Testis (tissue), 3 donors: Measurements from ENCODE around the gene EHD4. TPM values are rescaled to one million over a fixed set of nuclear protein-coding genes. Genes with fewer than 3 reads are reported as not detected.

Source experiments
- DNase-seq: peaks from one replicate; pipeline ENCODE4 v3.0.0-alpha.2; 2019
- H3K27ac ChIP-seq, 2 donors: fragments of 200-600 bp; sonication (generic); one replicate each; pipeline ENCODE4 v1.5.1; 2019
- H3K27me3 ChIP-seq: fragments of 200-600 bp; sonication (generic); one replicate; pipeline ENCODE4 v1.5.1; 2019
- H3K36me3 ChIP-seq: fragments of 200-600 bp; sonication (generic); one replicate; pipeline ENCODE4 v1.5.1; 2017; ENCODE audit warnings: low read depth; ENCODE audit errors: missing control alignments
- H3K4me1 ChIP-seq: fragments of 200-600 bp; sonication (generic); one replicate; pipeline ENCODE4 v1.5.1; 2019
- H3K4me3 ChIP-seq, 2 donors: fragments of 200-600 bp; sonication (generic); one replicate each; pipeline ENCODE4 v1.5.1; 2017 to 2019
- H3K9me3 ChIP-seq: fragments of 200-600 bp; sonication (generic); one replicate; pipeline ENCODE4 v1.5.1; 2017
- POLR2A ChIP-seq: fragments of 450-650 bp; IDR thresholded peaks from one replicate; pipeline ENCODE4 v1.6.1; 2017; ENCODE audit warnings: antibody characterized with exemption, mild to moderate bottlenecking, moderate library complexity
- WGBS, 2 donors: methylation state at CpG; one replicate each; pipeline ENCODE4 v1.1.5; 2018; 5-methylcytosine and 5-hydroxymethylcytosine counted together
- intact Hi-C: fragments of 100-400 bp; cut with DNase I; formaldehyde crosslinking; loops from one replicate; pipeline ENCODE4 v1.15.1; 2023; ENCODE audit warnings: low total_unique reads
- polyA plus RNA-seq: library from polyadenylated mRNA; stranded (reverse); fragments of 350-450 nt; fragmentation: Illumina TruSeq; extraction: RNeasy Lipid Tissue Mini Kit (QIAGEN cat#74804); gene quantifications from one replicate; pipeline ENCODE4 v1.2.3, GENCODE V29; 2014; ENCODE audit warnings: low read depth, low replicate concordance; ENCODE audit not compliant: insufficient read depth
- total RNA-seq, 2 donors: library from RNA; depleted of rRNA; stranded (reverse); fragments of >200 nt; gene quantifications; one replicate each; pipeline ENCODE4 v1.2.3, GENCODE V29; 2016
- TF ChIP-seq, protein P1 (sequence below), 3 experiments: fragments of 450-650 bp in 2 of 3; fragments of 200-600 bp in 1 of 3; sonication (generic) in 1 of 3; IDR thresholded peaks; one replicate each; pipeline ENCODE4 v1.5.1; 2016 to 2019; ENCODE audit warnings: antibody characterized with exemption in 3 of 3, mild to moderate bottlenecking in 2 of 3, moderate library complexity in 1 of 3

Gene EHD4
- total and polyA plus RNA-seq, 3 donors from 2014 or later = 8.0 to 10.2 (median 9.4) TPM

DNA sequence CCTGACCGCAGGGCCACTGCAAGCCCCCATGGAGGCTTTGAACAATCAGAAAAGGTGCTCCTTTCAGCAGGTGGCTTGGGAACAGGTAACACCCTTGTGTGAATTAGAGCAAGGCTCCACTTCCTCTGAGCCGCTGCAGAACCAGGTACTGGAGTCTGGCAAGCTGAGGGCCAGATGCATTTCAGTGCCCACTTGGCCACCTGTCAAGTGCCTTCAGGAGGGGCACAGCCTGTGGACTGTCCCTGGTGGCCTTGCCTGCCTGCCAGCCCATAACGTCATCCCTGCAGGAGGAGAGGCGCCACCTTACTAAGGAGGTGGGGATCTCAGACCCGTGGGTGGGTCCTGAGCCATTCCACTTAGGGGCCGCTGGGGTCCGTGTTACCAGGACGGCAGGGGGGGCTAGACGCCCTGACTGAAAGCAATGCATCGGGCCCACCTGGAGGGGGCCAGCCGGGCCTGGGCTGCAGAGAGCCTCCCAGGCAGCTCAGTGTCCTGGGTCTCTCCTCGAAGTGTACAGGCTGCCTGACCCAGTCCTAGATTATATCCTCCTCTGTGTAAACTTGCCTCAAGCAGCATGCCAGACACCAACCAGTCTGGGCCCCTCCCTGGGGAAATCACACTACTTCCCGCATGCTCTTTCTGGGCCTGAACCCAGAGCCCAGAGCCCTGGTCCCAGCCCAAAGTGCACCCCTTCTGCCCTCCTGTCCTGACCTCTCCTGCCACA is 94.6 kb downstream of the EHD4 start:
- 62 to 80% methylated on average over 12 to 13 of the region's 13 CpGs for WGBS, 2 donors
- intact Hi-C loops = no loop called here
- no peak overlapping the region for H3K4me3 ChIP-seq

DNA sequence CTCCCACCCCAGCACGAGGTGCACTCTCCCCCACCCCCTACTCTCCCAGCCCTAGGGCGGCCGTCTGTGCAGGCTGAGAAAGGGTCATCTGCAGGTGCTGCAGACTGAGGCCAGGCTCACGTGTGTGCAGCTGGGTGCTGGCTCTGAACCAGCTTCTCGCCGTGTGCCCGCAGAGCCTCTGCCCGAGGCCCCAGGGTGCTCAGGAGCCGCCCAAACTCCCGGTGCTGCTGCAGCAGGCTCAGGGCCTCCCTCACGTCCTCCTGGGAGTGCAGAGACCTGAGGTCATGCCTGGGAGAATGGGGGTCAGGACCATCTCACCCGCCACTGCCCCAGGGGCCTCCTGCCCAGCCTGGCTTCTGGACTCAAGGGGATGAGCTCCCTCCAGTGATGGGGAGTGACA is 95.7 kb downstream of the EHD4 start:
- Histone ChIP-seq H3K27ac (no peak overlapping the region), H3K36me3 (no peaks in the 10 kb centered on the region), H3K9me3 (no peaks in the 10 kb centered on the region), H3K27me3 (no peaks in the 10 kb centered on the region), H3K4me3 (no peak overlapping the region), H3K4me1 (no peaks in the 10 kb centered on the region)
- WGBS, 2 donors = 60 to 65% methylated on average over 1 to 12 of the region's 12 CpGs
- no peak for TF ChIP-seq POLR2A
- TF ChIP-seq, protein P1, sequence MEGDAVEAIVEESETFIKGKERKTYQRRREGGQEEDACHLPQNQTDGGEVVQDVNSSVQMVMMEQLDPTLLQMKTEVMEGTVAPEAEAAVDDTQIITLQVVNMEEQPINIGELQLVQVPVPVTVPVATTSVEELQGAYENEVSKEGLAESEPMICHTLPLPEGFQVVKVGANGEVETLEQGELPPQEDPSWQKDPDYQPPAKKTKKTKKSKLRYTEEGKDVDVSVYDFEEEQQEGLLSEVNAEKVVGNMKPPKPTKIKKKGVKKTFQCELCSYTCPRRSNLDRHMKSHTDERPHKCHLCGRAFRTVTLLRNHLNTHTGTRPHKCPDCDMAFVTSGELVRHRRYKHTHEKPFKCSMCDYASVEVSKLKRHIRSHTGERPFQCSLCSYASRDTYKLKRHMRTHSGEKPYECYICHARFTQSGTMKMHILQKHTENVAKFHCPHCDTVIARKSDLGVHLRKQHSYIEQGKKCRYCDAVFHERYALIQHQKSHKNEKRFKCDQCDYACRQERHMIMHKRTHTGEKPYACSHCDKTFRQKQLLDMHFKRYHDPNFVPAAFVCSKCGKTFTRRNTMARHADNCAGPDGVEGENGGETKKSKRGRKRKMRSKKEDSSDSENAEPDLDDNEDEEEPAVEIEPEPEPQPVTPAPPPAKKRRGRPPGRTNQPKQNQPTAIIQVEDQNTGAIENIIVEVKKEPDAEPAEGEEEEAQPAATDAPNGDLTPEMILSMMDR (IDR thresholded peaks at IDR 0.05) = no peak
- DNase-seq = no peak
- intact Hi-C loops = no loop called here

More for the DNA sequence above, 94.6 kb downstream of the EHD4 start:
- no peaks in the 10 kb centered on the region for H3K36me3 ChIP-seq
- no peak for TF ChIP-seq POLR2A
- TF ChIP-seq, protein P1 (IDR thresholded peaks at IDR 0.05) = no peak
- H3K9me3 ChIP-seq = no peaks in the 10 kb centered on the region
- DNase-seq = no peak
- H3K27me3 ChIP-seq = no peaks in the 10 kb centered on the region
- H3K4me1 ChIP-seq = peaks cover 9% of the 10 kb centered on the region
- no peak overlapping the region for H3K27ac ChIP-seq

DNA sequence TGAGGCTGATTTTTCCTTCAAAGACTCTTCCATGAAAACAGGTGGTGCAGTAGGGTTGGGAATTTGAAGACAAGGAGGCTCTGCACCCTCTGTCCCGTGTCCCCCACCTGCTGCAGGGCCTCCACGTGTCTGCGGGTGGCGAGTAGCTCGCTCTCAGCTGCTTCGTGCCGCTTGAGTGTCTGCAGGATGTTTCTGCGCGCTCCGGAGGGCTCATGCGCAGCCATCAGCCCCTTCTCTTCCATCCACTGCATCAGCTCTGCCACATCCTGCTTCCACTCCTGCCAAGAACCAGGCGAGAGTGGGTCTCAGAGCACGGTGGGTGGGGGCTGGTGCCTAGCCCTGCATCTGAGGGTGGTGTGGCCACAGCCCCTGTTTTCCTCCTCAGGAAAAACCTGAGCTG is 96.3 kb downstream of the EHD4 start:
- Histone ChIP-seq H3K4me1 (no peaks in the 10 kb centered on the region), H3K27ac (no peak overlapping the region), H3K4me3 (no peak overlapping the region), H3K27me3 (no peaks in the 10 kb centered on the region), H3K9me3 (no peaks in the 10 kb centered on the region), H3K36me3 (no peaks in the 10 kb centered on the region)
- WGBS, 2 donors = 85 to 86% methylated on average over 4 to 13 of the region's 13 CpGs
- TF ChIP-seq, protein P1 (IDR thresholded peaks at IDR 0.05) = no peak
- TF ChIP-seq POLR2A = no peak
- intact Hi-C loops = no loop called here
- no peak for DNase-seq

DNA sequence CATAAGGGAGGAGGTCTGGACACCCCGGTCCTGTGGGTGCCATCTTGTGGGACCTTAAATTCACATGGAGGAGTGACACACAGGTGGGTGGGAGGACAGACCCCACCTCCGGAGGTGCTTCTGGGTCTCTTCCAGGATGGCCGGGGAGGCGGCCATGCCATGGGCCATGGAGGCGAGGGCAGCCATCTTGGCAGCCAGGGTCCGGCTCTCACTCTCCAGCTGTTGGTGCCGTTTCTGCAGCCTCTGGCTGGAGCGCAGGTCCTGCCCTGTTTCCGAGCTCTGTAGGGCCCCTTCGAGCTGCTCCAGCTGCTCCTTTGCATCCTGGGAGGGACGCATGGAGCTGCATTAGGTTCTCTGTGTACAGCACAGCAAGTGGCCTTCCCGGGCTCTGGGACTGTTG is 97.6 kb downstream of the EHD4 start:
- intact Hi-C loops = no loop called here
- no peak overlapping the region for H3K27ac ChIP-seq
- 92 to 100% methylated on average over 8 to 12 of the region's 12 CpGs for WGBS, 2 donors
- no peak for TF ChIP-seq POLR2A
- TF ChIP-seq, protein P1 (IDR thresholded peaks at IDR 0.05) = no peak
- H3K9me3 ChIP-seq = no peaks in the 10 kb centered on the region
- H3K27me3 ChIP-seq = no peaks in the 10 kb centered on the region
- no peaks in the 10 kb centered on the region for H3K4me1 ChIP-seq
- H3K4me3 ChIP-seq = no peak overlapping the region
- DNase-seq = no peak
- H3K36me3 ChIP-seq = no peaks in the 10 kb centered on the region

DNA sequence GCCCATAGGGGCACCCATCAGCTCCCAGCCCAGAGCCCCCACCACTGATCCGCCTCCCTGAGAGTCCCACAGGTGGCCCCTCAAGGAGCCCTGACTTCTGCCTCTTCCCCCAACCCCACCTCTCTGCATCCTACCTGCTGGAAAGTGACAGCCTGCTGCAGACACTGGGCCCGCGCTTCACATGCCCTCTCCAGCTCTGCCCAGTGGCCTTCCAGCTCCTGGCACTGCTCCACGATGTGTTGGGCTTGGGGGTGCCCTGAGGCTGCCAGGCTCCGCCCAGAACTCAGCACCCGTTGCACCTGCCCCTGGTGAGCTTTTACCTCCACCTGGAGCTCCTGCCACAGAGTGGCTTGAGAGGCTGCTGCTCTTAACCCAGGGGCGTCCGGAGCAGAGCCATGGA is 98.6 kb downstream of the EHD4 start:
- no peak overlapping the region for H3K27ac ChIP-seq
- 89 to 96% methylated on average over 4 to 8 of the region's 8 CpGs for WGBS, 2 donors
- intact Hi-C loops = no loop called here
- H3K4me3 ChIP-seq = no peak overlapping the region
- DNase-seq = no peak
- no peaks in the 10 kb centered on the region for H3K4me1 ChIP-seq
- H3K36me3 ChIP-seq = no peaks in the 10 kb centered on the region
- no peaks in the 10 kb centered on the region for H3K9me3 ChIP-seq
- TF ChIP-seq, protein P1 (IDR thresholded peaks at IDR 0.05) = no peak
- no peak for TF ChIP-seq POLR2A
- no peaks in the 10 kb centered on the region for H3K27me3 ChIP-seq
